NCI-H2081 treated with DMSO at 0.1 percent for 48 hours (cell line): ENCODE data around the gene HYAL3.
"Not testable (repeated sequence)": the region's sequence is repeated elsewhere in the genome, so short reads cannot be mapped to it uniquely, and the experiment has no call there.

Experiments used
- DNase-seq: peaks from one replicate; lab custom pipeline; 2025; lab: John Stamatoyannopoulos, UW

The HYAL3 gene

DNA sequence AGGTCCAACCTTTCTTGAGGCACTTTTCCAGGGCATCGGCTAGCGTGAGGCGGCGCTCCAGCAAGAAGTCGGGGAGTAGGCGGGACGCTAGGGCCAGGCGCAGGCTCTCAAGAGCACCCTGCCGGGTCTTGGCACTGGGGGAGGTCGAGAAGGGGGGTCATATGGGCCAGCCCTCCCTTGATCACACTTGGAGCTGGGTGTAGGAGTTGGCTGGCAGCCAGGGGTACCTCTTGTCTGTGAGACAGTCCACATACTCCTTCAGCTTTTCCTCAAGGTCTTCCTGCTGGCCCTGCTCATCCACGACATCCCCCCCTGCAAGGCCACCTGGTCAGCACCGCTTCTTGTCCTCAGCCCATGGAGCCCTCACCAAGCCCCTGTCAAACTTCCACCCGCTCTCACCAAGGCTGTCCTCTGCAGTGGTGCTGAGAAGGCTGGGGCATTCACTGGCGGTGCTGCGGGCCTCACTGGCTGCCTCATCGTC, 9.0 kb downstream of the HYAL3 start:
- no peak for DNase-seq

DNA sequence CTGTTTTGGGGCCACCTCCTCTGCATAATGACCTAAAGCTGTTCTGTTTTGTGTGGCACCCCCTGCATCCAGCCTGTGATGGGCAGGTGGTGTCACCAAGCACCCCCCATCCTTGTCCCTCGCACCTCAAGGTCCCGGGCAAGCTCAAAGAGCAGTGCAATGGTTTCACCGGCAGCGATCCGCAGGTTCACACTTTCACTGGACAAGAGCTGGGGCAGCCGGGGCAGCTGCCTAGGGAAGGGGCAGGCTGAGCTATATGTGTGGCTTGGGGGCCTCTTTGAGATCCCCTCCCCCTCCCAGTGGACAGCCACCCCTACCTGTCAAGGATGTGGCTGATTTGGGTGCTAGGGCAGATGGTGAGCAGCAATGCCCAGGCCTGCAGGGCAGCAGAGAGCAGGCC, 10.1 kb downstream of the HYAL3 start:
- no peak for DNase-seq

DNA sequence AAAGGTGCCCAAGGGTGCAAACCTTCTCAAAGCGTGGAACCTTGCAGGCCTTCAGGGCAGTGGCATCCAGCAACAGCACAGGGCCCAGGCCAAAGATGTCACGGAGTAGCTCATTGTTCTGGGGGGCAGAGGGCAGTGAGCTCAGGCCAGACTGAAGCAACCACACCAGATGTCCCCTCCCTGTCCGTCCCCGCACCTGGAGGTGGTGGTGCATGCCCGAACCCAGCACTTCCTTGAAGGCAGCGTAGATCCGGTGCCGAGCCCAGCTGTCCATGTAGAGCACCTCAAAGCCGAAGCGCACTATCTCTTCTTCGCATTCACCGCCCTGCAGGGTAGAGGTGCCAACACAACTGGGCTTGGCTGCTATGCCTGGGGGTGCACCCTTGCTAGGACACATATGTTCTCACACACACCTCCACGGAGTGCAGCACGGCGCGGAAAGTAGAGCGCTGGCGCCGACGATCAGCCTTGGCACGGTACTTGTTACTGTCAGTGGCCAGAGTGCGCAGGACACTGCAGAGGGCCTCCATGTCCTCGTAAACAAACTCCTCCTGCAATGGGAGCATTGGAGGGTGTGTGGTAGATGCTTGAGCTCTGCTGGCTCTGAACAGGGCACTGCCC, 10.7 kb downstream of the HYAL3 start:
- DNase-seq: no peak

DNA sequence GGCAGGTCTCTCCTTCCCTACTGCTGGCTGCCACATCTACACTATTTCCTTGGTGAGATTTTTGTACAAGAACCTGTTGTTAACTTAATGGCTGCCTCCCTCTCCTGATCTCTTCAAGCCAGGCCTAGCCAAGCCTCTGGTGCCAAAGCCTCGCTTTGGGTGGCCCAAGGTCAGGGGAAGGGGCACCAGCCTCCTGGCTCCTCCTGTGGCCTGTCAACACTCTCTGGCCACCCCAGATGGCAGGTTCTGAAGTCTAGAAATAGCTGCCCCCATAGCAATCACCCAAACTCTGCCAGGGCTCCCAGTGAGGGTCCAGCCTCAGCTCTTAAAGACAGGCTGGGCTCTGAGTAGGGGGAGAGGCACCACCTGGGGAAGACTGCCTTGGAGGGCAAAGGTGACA, 11.9 kb downstream of the HYAL3 start:
- no peak for DNase-seq

DNA sequence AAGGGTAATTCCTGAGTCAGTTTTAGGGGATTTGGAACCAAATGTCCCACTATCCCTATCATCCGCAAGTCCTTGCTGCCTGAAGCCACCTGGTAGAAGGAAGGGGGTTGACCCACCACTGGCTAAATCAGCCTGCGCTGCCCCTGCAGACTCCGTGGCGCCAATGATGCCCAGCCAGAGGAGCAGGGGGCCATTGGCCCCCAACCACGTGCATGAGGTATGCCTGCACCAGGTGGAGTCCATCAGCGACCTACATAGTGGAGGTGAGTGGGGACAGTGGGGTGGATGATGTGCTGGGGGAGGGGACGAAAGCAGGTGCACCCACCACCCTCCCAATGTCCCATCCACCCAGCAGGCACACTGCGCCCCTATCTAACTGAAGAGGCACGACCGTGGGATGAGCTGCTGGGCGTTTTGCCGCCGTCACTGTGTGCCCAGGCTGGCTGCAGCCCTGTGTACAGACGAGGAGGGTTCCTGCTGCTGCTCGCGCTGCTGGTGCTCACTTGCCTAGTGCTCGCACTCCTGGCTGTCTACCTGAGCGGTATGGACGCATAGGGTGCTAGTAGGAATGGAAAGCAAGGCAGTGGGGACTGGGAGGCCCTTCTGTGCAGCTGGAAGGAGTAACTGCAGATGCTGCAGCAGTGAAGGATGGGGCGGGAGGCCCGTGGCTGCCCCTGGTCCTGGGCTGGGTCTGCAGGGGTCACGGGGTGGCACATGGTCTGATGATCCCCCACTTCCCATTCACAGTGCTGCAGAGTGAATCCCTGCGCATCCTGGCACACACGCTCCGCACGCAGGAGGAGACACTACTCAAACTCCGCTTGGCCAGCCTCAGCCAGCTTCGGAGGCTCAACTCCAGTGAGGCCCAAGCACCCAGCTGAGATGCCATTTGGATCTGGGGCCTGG, 12.6 kb downstream of the HYAL3 start:
- no peak for DNase-seq

DNA sequence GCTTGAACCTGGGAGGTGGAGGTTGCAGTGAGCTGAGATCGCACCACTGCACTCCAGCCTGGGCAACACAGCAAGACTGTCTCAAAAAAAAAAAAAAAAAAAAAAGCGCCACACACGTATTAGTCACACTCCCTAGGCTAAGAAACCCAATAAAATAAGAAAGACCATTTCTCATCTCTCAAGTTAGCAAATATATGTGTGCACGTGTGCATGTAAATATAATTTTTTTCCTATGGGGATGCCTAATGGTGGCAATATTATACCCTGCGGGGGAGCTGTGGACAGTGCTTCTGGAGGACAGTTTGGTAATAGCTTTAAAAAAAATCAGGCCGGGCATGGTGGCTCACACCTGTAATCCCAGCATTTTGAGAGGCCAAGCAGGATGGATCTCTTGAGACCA, 15.1 kb downstream of the HYAL3 start:
- DNase-seq: not testable (repeated sequence)

DNA sequence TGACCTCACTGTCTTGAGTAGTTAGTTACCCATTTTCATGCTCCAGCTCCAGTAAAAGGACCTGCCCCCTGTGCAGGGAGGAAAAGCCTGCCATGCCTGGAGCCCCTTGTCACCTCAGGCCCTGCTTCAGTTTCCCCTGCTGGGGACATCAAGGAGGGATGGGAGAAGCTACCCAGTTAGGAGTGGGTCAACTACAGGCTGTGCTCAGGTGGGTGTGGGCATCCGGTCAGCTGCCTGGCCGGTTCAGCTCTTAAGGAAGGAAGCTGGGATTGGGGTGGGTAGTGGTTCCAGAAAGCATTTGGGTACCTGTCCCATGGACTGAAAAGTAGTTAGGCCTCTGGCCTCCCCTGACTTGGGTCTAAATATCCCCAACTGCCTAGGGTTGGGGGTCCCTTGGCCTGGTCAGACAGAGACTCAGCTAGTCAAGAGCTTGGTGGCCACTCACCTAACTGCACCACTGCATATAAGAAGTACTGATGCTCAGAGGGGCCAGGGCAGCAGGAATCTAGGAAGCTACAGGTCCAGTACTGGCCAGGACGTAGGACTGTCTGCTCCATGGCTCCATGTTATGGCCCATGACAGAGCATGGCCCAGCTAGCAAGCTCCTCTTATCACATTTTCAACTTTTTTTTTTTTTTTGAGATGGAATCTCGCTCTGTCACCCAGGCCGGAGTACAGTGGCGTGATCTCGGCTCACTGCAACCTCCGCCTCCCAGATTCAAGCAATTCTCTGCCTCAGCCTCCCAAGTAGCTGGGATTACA, 19.8 kb downstream of the HYAL3 start:
- no peak for DNase-seq

DNA sequence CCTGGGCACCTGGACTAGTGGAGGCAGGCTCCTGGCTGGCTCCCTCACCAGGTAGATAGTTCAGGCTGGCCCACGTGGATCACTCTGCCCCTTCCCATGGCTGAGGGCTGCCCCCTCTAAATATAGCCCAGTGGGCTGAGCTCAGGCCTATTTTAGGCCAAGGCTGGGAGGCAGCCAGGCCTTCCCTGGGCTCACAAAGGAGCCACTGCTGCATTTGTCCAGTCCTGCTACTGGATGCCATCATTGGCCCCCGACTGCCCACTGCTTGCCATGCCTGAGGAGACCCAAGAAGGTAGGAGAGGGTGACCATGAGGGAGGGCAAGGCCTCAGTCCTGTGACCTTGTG, 20.4 kb downstream of the HYAL3 start, which contains the start of gene LSMEM2:
TSS of gene LSMEM2 (plus strand) at position 208 of the 345 bp plus-strand sequence. CDS start at position 235, 27 bp downstream.
- no peak for DNase-seq

DNA sequence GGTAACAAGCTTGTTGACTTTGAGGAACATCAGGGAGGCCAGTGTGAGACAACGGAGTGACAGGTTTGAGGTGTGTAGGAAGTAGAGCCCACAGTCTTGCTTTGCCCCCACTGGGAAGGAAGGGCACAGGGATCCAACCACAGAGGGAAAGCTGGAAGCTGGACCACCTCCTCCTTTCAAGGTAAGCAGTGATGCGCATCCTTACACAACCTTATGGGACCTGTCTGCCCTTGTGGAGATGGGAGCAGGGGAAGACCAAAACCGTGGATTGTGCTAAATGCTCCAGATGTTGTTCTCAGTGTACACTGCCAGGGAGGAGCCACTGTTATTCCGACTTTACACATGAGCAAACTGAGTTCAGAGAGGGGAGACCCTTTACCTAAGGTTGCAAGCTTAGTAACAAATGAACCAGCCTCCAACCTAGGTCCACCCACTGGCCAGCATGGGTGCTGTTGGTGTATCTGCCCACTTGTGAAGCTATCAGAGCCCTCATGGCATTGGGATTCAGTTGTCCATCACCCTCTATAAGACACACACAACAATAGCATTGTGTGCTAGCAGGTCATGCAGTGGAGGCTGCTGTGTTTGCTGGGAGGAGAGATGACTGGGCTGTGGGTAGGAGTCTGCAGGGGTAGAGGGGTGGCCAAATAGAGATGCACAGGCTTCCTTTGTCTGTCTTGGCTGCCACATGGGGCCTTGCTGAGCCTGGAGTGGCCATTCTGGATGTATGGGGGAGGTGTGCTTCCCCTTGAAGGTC, 20.9 kb downstream of the HYAL3 start:
- no peak for DNase-seq

DNA sequence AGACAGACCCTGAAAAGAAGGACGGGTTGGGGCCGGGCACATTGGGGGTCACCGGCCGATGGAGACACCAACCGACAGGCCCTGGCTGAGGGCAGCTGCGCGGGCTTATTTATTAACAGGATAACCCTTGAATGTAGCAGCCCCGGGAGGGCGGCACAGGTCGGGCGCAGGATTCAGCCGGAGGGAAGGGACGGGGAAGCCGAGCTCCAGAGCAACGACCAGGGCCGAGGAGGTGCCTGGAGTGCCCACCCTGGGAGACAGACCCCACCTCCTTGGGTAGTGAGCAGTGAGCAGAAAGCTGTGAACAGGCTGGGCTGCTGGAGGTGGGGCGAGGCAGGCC, 22.5 kb downstream of the HYAL3 start:
- no peak for DNase-seq

DNA sequence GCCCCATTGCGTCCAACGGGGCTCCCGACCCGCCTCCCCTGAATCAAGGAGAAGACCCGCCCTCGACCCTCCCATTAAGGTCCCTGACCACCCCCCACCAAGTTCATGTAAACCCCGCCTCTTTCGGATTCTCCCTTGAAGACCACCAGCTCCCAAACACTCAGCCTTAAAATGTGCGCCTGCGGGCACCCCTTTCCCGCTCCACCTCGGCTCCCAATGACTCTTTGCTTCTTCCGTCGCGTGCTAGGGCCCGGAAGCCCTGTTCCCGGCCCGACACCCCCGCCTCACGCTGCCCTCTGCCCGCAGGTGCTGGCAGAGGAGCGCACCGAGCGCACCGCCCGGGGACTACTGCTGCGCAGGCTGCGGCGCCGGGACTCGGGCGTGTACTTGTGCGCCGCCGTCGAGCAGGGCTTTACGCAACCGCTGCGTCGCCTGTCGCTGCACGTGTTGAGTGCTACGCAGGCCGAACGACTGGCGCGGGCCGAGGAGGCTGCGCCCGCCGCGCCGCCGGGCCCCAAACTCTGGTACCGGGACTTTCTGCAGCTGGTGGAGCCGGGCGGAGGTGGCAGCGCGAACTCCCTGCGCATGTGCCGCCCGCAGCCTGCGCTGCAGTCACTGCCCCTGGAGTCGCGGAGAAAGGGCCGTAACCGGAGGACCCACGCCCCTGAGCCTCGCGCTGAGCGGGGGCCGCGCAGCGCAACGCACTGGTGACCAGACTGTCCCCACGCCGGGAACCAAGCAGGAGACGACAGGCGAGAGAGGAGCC, 23.0 kb downstream of the HYAL3 start:
- DNase-seq: no peak

DNA sequence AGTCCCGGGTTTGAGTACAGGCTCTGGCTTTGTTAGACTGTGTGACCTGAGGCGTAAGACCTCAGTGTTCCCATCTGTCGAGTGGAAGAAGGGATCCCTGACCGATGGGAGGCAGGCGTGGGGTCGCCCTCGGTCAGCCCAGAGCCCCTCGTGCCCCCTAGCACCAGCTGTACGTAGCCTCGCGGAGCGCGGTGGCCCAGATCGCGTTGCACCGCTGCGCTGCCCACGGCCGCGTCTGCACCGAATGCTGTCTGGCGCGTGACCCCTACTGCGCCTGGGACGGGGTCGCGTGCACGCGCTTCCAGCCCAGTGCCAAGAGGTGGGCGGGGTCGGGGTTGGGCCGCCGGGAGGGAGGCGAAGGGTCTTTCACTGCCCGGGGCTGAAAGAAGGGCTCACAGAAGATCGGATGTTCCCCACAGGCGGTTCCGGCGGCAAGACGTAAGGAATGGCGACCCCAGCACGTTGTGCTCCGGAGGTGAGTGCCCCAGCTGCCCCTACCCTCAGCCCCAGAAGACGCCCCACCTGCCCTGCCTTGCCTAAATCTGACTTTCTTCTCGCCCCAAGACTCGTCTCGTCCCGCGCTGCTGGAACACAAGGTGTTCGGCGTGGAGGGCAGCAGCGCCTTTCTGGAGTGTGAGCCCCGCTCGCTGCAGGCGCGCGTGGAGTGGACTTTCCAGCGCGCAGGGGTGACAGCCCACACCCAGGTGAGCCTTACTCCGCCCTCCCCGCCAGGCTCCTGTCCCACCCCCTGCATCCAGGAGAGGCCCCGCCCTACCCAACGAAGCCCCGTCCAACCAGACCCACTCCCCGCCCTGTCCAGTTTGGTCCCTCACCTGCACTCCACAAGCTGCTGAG, 23.8 kb downstream of the HYAL3 start:
- no peak for DNase-seq

DNA sequence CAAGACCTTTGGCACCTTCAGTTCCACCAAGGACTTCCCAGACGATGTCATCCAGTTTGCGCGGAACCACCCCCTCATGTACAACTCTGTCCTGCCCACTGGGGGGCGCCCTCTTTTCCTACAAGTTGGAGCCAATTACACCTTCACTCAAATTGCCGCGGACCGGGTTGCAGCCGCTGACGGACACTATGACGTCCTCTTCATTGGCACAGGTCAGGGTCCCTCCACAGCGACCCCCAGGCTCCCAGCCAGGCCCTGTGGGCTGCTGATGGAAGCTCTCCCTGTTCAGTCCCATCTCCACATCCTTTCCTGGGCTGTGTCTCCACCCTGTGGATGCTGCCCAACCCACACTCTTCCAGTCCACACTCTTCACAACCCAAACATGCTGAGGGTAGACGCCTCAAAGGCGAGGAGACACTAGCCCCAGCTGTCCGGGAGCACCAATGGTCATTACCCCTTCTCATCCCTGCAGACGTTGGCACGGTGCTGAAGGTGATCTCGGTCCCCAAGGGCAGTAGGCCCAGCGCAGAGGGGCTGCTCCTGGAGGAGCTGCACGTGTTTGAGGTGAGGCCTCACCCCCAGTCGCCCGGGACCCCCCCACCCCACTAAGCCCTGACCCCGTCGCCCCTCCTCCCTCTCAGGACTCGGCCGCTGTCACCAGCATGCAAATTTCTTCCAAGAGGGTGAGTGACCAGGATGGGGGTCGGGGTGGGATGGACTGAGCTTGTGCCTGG, 24.7 kb downstream of the HYAL3 start:
- DNase-seq: no peak

DNA sequence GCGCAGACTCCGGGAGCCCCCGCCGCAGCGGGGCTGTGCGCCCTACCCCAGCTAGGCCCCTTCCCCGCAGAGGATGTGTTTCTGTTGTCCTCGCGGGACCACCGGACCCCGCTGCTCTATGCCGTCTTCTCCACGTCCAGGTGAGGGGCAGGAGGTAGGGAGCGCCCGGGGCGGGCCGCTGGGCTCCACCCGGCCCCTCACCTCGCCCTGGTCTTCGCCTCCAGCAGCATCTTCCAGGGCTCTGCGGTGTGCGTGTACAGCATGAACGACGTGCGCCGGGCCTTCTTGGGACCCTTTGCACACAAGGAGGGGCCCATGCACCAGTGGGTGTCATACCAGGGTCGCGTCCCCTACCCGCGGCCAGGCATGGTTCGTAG, 25.5 kb downstream of the HYAL3 start:
- no peak for DNase-seq

DNA sequence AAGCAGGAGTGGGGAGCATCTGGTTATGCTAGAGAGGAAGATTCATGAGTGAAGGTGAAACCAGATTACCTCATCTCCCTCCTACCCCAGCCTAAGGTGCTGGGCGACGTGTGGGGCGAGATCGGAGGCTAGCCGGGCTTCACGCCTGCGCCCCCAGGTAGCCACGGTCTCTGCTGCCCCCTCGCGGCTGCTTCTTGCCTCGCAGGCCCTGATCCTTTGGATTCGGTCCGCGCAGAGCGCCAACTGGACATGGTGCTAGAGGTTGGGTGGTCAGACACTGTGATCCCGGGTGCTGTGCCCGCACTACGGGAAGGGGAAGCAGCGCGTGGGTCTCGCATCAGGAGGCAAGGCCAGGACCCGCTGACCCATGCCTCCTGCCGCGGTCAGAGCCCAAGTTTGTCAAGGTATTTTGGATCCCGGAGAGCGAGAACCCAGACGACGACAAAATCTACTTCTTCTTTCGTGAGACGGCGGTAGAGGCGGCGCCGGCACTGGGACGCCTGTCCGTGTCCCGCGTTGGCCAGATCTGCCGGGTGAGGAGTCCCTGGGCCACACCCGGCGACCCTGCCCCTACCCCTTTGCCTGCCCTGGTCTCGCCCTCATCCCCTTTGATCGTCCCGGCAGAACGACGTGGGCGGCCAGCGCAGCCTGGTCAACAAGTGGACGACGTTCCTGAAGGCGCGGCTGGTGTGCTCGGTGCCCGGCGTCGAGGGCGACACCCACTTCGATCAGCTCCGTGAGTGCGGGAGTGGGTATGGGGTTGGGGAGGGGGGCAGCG, 26.1 kb downstream of the HYAL3 start:
- no peak for DNase-seq

DNA sequence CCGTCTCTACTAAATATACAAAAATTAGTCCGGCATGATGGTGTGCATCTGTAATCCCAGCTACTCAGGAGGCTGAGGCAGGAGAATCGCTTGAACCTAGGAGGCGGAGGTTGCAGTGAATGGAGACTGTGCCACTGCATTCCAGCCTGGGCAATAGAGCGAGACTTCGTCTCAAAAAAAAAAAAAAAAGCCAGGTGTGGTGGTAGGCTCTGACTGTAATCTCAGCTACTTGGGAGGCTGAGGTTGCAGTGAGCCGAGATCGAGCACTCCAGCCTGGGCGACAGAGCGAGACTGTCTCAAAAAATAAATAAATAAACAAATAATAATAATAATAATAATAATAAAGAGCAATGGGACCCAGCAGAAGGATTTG, 26.7 kb downstream of the HYAL3 start:
- DNase-seq: not testable (repeated sequence)

DNA sequence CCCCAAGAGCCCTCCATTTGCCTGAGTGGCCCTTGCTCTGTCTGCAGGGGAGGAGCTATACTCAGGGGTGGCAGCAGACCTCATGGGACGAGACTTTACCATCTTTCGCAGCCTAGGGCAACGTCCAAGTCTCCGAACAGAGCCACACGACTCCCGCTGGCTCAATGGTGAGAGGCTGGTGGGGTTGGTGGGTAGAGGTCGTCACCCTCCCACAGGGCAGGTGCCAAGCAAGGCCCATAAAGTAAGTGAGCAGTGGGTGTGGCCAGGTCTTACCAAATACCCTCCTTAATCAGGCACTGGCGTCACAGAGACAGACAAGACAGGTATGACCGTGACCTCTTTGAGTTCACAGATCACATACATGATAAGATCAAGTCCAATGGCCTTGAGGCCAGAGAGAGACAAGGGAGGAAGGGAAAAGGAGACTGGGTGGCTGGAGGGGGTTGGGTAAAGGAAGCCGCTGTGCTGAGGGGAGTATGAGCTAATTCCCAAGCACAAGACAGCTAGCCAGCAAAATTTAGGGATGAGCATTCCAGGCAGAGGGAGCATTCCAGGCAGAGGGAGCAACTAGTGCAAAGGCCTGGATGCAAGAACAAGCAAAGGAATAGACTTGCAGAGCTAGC, 27.8 kb downstream of the HYAL3 start:
- DNase-seq: no peak

DNA sequence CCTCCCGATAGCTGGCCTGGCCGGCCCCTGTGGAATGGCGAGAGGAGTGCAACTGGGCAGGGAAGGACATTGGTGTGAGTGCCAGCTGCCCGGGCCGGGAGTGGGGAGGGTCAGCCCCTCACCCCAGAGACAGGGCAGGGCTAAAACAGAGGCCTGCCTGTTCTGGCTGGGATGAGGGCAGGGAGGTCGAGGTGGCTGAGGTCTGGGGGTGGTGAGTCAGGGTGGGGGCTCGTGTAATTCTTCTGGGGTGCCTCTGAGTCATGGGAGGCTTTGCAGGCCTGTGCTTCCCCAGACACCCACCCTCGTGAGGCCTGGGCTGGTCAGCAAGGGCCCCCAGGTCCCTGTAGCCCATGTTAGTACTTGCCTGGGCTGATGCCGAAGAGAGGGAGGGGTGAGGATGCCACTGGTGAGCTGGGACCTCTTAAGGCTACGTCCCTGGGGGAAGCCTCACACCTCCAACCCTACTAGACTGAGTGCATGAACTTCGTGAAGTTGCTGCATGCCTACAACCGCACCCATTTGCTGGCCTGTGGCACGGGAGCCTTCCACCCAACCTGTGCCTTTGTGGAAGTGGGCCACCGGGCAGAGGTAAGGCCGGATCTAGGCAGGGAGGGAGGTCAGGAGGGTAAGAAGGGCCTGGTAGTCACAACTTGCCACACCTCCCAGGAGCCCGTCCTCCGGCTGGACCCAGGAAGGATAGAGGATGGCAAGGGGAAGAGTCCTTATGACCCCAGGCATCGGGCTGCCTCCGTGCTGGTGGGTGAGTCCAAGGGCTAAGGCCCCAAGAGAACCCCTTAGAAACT, 28.6 kb downstream of the HYAL3 start:
- no peak for DNase-seq
